Measurements from ENCODE around the gene IL17B. TPM values are rescaled to one million over a fixed set of nuclear protein-coding genes. Genes with fewer than 3 reads are reported as not detected.

The IL17B gene
- total RNA-seq, 6 donors from 2014 or later, result 2.4 TPM; not detected in 5

GRCh38 chr5:149371296-149371962 is 7.7 kb downstream of the IL17B start:
- Histone ChIP-seq H3K4me1 (peaks cover 0 to 8% (median 6%) of the 10 kb centered on the region in 4 donors), H3K27ac (no peak overlapping the region), H3K9me3 (no peaks in the 10 kb centered on the region), H3K27me3 (no peaks in the 10 kb centered on the region), H3K4me3 (no peak overlapping the region), H3K36me3 (no peaks in the 10 kb centered on the region)
- DNase-seq (peak in 1 of 2 donors; percentile 65), ATAC-seq (ENCODE audit: low FRiP score in 2 of 2) (peak; percentile 85 to 86)
- TF ChIP-seq EP300 (IDR thresholded peaks at IDR 0.05) (no peak), CTCF (IDR thresholded peaks at IDR 0.05) (peak; percentile 56 to 80 (median 76))
- 41 to 55% methylated on average over 2 to 12 of the region's 12 CpGs for WGBS, 2 donors

- no peak overlapping the region for H3K27ac ChIP-seq
- peaks cover 0 to 8% (median 6%) of the 10 kb centered on the region in 4 donors for H3K4me1 ChIP-seq
- H3K36me3 ChIP-seq, result no peaks in the 10 kb centered on the region
- no peaks in the 10 kb centered on the region for H3K27me3 ChIP-seq
- TF ChIP-seq CTCF (IDR thresholded peaks at IDR 0.05), result no peak
- no peak for TF ChIP-seq POLR2A (IDR thresholded peaks at IDR 0.05)
- no peak for TF ChIP-seq POLR2AphosphoS5 (IDR thresholded peaks at IDR 0.05)
- TF ChIP-seq EP300 (IDR thresholded peaks at IDR 0.05), result no peak
- no peaks in the 10 kb centered on the region for H3K9me3 ChIP-seq
- ATAC-seq (ENCODE audit: low FRiP score in 2 of 2), result no peak
- no peak for DNase-seq
- H3K4me3 ChIP-seq, result no peak overlapping the region
- WGBS, 2 donors, result 63 to 79% methylated on average over 2 of the region's 2 CpGs
Measured at GRCh38 chr5:149370878-149371277, 8.2 kb downstream of the IL17B start.

- TF ChIP-seq CTCF (IDR thresholded peaks at IDR 0.05) (no peak), POLR2AphosphoS5 (IDR thresholded peaks at IDR 0.05) (no peak), POLR2A (IDR thresholded peaks at IDR 0.05) (no peak), EP300 (IDR thresholded peaks at IDR 0.05) (no peak)
- H3K4me3 ChIP-seq, result no peak overlapping the region
- DNase-seq (no peak), ATAC-seq (ENCODE audit: low FRiP score in 2 of 2) (no peak)
- H3K27me3 ChIP-seq, result no peaks in the 10 kb centered on the region
- 90 to 95% methylated on average over 22 of the region's 22 CpGs for WGBS, 2 donors
- H3K4me1 ChIP-seq, result peaks cover 0 to 8% (median 6%) of the 10 kb centered on the region in 4 donors
- H3K9me3 ChIP-seq, result no peaks in the 10 kb centered on the region
- no peak overlapping the region for H3K27ac ChIP-seq
- no peaks in the 10 kb centered on the region for H3K36me3 ChIP-seq
Measured at GRCh38 chr5:149367972-149368645, 11.0 kb downstream of the IL17B start.

- peak in 1 of 2 donors; percentile 44 for DNase-seq
Measured at GRCh38 chr5:149367249-149367971, 11.7 kb downstream of the IL17B start.

More at GRCh38 chr5:149367249-149367971, 11.7 kb downstream of the IL17B start:
- H3K4me3 ChIP-seq, result no peak overlapping the region
- no peaks in the 10 kb centered on the region for H3K36me3 ChIP-seq
- no peak overlapping the region for H3K27ac ChIP-seq
- no peaks in the 10 kb centered on the region for H3K27me3 ChIP-seq
- H3K9me3 ChIP-seq, result no peaks in the 10 kb centered on the region
- peaks cover 0 to 8% (median 6%) of the 10 kb centered on the region in 4 donors for H3K4me1 ChIP-seq
- TF ChIP-seq POLR2A (IDR thresholded peaks at IDR 0.05), result no peak
- no peak for TF ChIP-seq POLR2AphosphoS5 (IDR thresholded peaks at IDR 0.05)
- peak; percentile 58 to 72 (median 68) for TF ChIP-seq CTCF (IDR thresholded peaks at IDR 0.05)
- no peak for TF ChIP-seq EP300 (IDR thresholded peaks at IDR 0.05)
- 56 to 60% methylated on average over 10 to 14 of the region's 14 CpGs for WGBS, 2 donors
- ATAC-seq (ENCODE audit: low FRiP score in 2 of 2), result peak; percentile 54 to 64

All from upper lobe of left lung (tissue), 6 donors.